NOMO-1 (cell line): ENCODE results near the gene CLPTM1L.
"Not testable (repeated sequence)": the region's sequence is repeated elsewhere in the genome, so short reads cannot be mapped to it uniquely, and the experiment has no call there.

ENCODE experiments used
- DNase-seq, 2 experiments: peaks; one replicate each; lab custom pipeline; 2025; ENCODE audit not compliant: unreplicated experiment in 2 of 2; lab: John Stamatoyannopoulos, UW

CLPTM1L gene

GRCh38 chr5:1280177-1281037 lies 64.5 kb downstream of the CLPTM1L start:
- DNase-seq: no peak

GRCh38 chr5:1279443-1280151 lies 65.3 kb downstream of the CLPTM1L start:
- DNase-seq: no peak

- no peak for DNase-seq
Measured at GRCh38 chr5:1278656-1279442, 66.0 kb downstream of the CLPTM1L start.

- DNase-seq: no peak
Measured at GRCh38 chr5:1278216-1278615, 66.7 kb downstream of the CLPTM1L start.

- DNase-seq: no peak
Measured at GRCh38 chr5:1277781-1278180, 67.1 kb downstream of the CLPTM1L start.

- no peak for DNase-seq
Measured at GRCh38 chr5:1277331-1277730, 67.6 kb downstream of the CLPTM1L start.

- no peak for DNase-seq
Measured at GRCh38 chr5:1276930-1277329, 68.0 kb downstream of the CLPTM1L start.

GRCh38 chr5:1275397-1276391 lies 69.2 kb downstream of the CLPTM1L start:
- DNase-seq: not testable (repeated sequence)

GRCh38 chr5:1274471-1274870 lies 70.4 kb downstream of the CLPTM1L start:
- DNase-seq: no peak

- no peak for DNase-seq
Measured at GRCh38 chr5:1273745-1274144, 71.2 kb downstream of the CLPTM1L start.

- DNase-seq: no peak
Measured at GRCh38 chr5:1272201-1272600, 72.7 kb downstream of the CLPTM1L start.

GRCh38 chr5:1270933-1271914 lies 73.7 kb downstream of the CLPTM1L start:
- no peak for DNase-seq

GRCh38 chr5:1270426-1270825 lies 74.5 kb downstream of the CLPTM1L start:
- no peak for DNase-seq

- no peak for DNase-seq
Measured at GRCh38 chr5:1268666-1269065, 76.2 kb downstream of the CLPTM1L start.

GRCh38 chr5:1268056-1268455 lies 76.8 kb downstream of the CLPTM1L start:
- DNase-seq: no peak
